CD4-positive, alpha-beta T cell treated with Interleukin-4 for 1 hour (primary cell): Measurements from ENCODE around the gene IKZF3.
A peak's percentile ranks its signal among the peaks of the same experiment; 100 is the strongest.
"Not testable (repeated sequence)": the region's sequence is repeated elsewhere in the genome, so short reads cannot be mapped to it uniquely, and the experiment has no call there.

Experiments used
- DNase-seq, 2 donors: peaks; one replicate each; pipeline ENCODE4 v3.0.0-alpha.2; 2020 to 2022

The IKZF3 gene

DNA sequence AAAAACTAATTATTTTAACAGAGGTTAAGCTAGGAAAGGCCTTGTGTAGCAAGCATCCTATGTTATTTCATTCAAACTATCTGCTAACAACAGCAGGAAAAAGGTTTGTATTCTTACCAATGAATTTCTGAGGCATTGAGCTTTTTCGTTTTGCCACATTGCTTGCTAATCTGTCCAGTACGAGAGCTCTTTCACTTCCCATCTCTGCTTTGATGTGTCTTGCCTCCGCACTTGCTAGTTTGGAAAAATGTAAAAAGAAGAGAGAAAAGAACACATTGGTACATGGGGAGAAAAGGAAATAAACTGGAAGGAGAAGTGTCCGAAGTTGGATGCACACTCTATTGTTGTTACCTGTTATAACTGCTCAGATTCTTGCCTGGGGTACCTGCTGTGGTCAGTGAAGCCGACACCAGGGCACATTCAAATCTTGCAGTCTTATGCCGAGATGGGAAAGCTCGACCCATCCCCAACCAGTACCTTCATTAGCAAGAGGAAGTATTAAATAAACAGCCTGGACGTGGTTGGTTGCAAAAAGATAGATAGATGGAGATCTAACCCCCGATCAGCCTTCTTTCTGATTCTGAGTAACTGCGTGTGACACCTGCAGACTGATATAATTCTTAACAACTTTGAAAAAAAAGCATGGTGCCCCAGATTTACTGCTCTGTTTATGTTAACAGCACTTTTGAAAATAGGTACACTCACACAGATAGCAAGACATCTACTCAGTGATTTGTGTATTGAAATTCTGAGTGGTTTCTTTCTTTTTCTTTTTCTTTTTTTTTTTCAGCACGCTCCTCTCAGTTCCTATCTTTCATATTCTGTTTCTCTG, 86.4 kb downstream of the IKZF3 start:
- peak; percentile 39 to 83 for DNase-seq

DNA sequence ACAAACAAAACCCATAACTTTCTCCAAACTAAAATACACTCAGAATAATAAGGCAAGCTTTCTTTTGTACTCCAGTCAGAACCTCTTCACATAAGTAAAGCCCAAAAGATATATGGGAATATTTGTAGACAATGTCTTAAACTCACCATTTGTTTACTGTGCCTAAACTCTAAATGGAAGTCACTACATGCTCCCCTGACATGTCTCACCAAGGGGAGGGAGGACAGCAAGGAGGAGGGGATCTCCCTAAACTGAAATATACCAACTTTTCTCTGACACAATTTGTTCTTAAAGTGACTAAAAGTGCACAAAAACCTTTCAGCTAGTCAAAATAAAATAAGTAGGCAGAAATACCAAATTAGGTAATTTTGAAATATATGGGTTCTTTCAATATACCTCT, 87.9 kb downstream of the IKZF3 start:
- DNase-seq: peak in 1 of 2 donors; percentile 62

DNA sequence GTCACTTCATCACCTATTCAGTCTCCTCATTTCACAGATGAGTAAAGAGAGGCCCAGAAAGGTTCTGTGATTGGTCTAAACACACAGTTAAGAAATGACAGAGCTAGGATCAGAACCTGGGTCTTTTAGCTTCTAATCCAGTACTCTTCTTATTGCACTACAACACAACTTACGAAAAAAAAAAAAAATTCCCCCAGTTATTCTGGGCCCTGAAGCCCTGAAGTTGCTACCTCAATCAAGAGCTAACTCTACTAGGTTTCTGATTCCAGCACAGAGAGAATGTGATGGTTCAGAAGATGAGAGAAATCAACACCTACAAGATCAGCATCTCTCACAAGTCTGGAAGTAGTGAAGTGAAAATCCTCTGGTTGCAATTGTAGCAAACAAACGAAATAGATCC, 89.1 kb downstream of the IKZF3 start:
- DNase-seq: no peak

DNA sequence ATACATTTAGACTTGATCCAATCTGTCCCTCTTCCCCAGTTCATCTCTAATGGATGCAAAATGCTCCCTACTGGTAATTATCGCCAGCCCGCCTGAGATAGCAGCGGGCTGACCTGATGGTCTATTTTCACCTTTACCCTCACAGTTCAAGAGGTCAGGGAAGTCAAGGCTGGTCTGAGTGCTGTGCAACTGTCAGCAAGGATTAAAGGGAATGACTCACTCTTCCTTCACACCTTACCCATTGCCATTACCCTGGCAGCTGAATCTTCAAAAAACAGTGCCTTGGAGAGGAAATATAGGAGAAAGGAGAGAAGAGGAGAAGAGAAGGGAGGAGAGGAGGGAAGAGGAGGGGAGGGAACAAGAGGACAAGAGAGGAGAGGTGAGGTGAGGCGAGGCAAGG, 90.1 kb downstream of the IKZF3 start:
- DNase-seq: no peak

DNA sequence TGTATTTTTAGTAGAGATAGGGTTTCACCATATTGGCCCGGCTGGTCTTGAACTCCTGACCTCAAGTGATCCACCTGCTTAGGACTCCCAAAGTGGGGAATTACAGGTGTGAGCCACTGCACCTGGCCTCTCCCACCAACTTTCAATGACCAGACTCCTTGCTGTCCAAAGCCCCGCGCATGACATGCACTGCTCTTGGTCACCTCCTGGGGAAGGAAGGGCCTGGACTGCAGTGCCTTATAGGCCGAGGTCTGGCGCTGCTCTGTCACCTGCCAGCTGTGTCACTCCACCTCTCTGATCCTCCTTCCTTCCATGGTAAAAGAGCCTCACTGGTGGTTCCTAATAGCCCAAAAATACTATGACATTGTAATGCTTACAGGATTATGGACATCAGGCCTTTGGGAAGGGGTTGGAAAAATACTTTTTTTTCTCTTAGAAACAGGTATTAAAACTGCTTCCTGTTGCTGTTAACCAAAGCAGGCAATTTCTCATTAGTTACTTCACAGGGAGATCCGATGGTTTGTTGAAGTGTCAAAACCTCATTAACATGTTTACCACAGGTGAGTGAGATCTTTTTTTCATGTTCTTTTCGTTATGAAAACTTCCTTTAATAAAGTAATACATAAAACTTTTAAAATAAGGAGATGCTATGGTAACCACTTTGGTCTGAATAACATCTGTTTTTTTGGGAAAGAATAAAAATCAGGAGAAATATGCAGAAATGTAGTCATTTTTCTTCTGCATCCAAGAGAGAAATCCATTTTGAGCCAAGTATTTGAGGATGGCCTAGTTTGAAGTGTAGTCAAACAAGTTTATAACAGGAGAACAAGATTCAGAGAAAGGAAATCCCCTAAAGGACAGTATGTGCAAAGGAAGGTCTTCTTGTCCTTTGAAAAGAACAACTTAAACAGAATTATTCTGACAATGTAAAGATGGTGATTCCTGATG, 90.9 kb downstream of the IKZF3 start:
- peak in 1 of 2 donors; percentile 60 for DNase-seq

- no peak for DNase-seq
Observed at GRCh38 chr17:39772415-39772814, 91.7 kb downstream of the IKZF3 start.

DNA sequence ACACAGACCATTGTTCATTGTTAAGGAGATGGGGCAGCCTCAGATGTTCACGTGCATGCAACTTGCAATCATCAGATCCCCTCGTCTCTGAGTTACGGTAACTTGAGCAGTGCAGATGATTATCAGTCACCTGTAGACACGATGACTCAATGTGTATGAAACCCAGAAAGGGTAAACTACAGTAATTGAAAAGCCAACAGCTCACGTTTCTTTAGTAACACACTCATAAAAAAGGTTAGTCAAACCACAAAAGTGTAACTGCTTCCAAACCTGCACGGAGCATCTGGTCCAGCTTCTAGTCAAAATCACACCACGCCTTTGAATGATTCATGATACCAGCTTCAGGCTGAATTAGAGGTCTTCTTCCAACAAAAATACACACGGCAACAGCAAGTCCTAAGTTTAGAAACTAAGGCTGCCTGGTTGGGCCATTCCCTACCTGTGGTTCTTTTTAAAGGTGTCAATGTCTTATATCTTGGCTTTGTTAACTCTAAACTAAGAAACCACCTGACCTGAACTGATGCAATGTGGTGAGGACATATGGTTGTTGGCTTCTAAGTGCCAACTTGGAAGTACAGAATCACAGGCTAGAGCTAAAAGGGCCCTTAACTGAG, 94.0 kb downstream of the IKZF3 start:
- peak; percentile 55 to 80 for DNase-seq

- no peak for DNase-seq
Observed at GRCh38 chr17:39767147-39767546, 97.0 kb downstream of the IKZF3 start.

- DNase-seq: no peak
Observed at GRCh38 chr17:39765766-39766165, 98.3 kb downstream of the IKZF3 start.

DNA sequence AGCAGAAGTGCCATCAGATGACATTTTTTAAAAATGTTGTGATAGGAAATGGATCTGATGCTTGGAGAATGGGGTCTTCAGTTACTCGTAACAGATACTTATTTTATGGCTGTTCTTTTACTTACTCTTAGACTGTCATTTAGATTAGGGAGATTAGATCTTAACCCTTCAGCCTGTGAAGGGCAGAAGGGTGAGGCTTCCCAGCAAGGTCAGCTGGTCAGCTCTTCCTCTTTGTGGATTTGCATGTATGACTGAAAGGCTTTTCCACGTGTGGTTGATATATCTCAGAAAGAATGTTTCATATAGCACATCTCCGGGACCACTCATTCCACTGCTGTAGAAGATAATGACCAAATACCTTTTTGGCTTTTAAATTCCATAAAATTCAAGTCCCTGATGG, 98.9 kb downstream of the IKZF3 start:
- DNase-seq: no peak

DNA sequence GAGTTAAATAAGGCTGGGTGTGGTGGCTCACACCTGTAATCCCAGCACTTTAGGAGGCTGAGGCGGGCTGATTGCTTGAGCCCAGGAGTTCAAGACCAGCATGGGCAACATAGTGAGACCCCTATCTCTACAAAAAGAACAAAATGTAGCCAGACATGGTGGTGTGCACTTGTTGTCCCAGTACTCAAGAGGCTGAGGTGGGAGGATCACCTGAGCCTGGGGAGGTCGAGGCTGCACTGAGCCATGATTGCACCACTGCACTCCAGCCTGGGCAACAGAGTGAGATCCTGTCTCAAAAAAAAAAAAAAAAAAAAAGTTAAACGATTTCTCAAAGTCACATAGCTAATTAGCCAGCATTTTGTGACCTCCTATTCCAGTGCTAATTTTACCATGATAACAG, 99.9 kb downstream of the IKZF3 start:
- DNase-seq: not testable (repeated sequence)

DNA sequence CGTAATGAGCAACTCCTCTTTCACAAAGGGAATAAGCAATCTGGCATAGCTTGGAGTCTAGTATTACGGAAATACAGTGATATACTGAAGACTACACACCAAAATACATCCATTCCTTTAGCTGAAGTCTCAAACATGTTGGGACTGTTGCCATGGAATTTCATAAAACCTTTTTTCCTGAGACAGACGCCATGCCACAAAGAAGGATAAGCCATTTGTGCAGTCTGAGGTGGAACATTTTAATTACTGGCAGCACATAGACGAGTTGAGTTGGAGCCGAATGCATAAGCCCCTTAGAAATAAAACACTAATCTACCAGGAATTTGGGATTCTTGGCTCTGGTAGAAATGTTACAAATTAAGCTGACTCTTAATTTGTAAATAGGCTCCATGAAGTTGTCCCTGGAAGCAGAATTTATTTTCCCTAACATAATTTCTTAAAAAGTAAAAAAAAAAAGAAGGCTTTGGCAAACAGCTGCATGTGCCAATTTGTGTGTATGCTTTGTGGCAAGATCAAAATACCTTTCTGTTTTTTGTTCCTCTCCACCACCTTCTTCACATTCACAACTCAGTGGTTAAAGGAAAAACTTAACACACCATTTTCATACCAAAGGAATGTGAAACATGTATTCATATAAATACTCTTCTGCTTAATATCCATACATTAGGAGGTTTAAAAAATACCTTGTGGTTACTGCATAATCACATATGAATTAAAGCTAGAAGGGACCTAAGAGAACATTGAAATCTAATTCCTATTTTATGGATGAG, 100.9 kb downstream of the IKZF3 start:
- DNase-seq: no peak

DNA sequence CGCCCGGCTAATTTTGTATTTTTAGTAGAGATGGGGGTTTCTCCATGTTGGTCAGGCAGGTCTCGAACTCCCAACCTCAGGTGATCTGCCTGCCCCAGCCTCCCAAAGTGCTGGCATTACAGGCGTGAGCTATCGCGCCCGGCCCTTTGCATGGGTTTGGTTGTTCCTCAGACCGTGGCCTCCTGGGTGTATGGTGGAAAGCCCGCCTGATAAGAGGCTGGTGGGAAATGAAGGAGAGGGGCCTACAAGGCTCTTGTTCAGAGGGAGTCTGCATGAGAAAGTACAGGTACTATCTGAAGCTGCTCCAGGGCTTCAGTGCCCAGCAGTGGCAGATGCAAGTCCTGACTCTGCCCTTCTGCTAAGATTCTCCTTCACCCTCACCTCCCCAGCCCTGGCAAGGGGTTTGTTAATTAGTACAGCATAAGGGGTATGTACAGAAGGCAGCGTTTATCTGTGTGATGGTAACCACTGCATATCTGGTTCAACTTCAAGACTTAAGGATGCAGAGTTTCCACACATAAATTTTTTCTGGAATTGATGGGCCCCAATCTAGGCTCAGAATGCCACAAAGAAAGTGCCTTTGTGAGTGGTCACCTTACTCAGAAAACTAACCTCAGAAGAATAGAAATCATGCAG, 102.1 kb downstream of the IKZF3 start:
- no peak for DNase-seq

DNA sequence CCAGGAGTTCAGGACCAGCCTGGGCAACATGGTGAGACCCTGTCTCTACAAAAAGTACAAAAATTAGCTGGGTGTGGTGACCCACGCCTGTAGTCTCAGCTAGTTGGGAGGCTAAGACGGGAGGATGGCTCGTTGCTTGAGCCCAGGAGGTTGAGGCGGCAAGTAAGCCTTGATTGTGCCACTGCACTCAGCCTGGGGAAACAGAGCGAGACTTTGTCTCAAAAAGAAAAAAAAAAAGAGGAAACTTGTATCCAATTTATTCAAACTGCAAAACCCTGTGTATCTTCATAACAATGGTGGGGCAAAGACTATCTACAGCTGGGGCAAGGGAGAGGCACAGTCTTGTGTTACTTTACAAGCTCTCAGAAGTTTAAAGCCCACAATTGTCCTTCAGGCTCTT, 104.9 kb downstream of the IKZF3 start:
- DNase-seq: no peak

GRCh38 chr17:39757931-39758873, 105.9 kb downstream of the IKZF3 start:
- DNase-seq: peak; percentile 62 to 71

- DNase-seq: no peak
Observed at GRCh38 chr17:39757176-39757662, 106.9 kb downstream of the IKZF3 start.

DNA sequence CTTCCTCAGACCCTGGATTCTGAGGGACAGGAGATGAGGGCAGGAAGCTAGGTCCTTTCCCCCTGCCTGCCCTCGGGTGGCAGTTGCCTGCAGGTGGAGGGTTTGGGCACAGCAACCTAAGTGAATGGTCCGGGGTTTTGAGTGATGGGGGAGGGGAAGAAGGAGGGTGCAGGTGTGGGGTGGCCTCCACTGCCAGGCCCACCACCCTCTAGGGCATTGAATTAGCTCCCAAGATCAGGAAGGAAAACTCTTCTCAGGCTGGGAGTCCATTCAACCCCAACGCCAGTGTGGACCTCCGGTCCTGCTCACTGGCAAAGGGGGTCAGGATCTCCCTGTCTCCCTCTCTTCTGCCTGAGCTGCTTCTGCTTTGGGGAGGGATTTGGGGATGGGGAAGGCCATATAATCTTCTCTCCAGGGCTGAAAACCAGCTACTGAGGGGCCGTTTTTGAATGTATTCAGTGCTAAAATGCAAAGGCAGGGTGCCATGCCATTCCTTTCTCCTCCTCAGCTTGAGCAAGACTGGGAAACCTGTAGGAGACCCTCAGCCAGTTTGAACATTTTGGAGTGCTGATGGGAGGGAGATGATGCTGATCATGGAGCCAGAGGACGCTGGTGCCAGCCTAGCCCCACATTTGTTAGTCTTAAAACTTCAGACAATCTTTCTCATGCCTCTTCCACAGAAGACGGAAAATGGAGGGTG, 107.6 kb downstream of the IKZF3 start:
- DNase-seq: no peak

- peak; percentile 80 to 82 for DNase-seq
Observed at GRCh38 chr17:39755554-39756379, 108.3 kb downstream of the IKZF3 start.

GRCh38 chr17:39754958-39755553, 109.1 kb downstream of the IKZF3 start:
- no peak for DNase-seq
